D721Med (cell line): ENCODE data around the gene ECHDC3.

ENCODE experiments used
- DNase-seq: peaks from one replicate; pipeline ENCODE4 v3.0.0; 2011; ENCODE audit warnings: low spot score; ENCODE audit not compliant: insufficient read length
- FAIRE-seq: peaks from 2 replicates; lab custom pipeline; 2011; peaks lifted over from hg19 to GRCh38; lab: Jason Lieb, UNC
- TF ChIP-seq, protein P1 (sequence below): IDR thresholded peaks from 2 replicates; pipeline ENCODE4 v1.5.1; 2012; ENCODE audit warnings: mild to moderate bottlenecking, control low read depth; ENCODE audit not compliant: insufficient read depth; ENCODE audit errors: missing control alignments

The ECHDC3 gene

DNA sequence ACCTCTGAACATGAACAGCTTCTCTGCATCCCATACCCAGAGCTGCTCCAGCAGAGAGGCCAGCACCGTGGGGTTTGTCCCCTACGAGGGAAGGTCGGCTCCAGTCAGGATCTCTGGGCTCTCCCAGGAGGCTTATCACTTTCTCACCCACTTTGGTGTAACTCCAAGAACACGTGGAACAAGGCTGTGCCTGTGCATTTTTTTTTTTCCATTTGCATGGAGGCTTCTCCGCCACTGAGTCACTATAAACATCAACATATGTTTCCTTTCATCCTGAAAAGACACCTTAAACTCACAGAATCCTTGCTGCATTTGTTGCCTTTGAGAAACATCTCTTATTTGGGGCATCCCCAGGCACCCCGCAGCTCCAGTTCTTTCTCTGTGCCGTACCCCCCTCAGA lies 29.4 kb upstream of the ECHDC3 start:
- TF ChIP-seq, protein P1, sequence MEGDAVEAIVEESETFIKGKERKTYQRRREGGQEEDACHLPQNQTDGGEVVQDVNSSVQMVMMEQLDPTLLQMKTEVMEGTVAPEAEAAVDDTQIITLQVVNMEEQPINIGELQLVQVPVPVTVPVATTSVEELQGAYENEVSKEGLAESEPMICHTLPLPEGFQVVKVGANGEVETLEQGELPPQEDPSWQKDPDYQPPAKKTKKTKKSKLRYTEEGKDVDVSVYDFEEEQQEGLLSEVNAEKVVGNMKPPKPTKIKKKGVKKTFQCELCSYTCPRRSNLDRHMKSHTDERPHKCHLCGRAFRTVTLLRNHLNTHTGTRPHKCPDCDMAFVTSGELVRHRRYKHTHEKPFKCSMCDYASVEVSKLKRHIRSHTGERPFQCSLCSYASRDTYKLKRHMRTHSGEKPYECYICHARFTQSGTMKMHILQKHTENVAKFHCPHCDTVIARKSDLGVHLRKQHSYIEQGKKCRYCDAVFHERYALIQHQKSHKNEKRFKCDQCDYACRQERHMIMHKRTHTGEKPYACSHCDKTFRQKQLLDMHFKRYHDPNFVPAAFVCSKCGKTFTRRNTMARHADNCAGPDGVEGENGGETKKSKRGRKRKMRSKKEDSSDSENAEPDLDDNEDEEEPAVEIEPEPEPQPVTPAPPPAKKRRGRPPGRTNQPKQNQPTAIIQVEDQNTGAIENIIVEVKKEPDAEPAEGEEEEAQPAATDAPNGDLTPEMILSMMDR = no peak
- DNase-seq (no peak), FAIRE-seq (no peak)

DNA sequence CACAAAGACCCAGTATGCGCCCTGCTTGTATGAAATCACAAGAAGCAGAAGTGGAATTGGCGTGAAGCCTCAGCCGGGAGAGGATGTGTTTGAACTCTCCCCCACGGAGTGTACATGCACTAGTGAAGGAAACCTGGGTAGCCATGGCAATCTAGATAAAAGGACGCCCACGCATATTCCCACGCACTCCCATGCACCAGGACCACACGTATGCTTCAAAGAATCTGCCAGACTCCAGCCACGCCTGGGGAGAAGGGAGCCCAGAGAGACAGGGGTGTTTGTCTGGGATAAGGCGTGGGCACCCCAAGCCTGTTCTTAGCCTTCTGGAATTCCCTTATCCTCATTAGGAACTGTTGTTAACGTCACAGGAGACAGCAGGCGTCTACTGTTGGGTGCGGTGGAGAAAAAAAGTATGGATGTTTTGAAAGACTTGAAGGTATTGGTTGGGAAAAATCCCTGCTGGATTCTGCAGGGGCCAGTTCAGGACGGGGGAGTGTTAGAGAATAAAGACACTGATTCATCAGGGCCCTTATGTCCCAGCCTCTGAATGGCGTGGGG lies 28.9 kb upstream of the ECHDC3 start:
- FAIRE-seq (no peak), DNase-seq (no peak)
- TF ChIP-seq, protein P1 = no peak

DNA sequence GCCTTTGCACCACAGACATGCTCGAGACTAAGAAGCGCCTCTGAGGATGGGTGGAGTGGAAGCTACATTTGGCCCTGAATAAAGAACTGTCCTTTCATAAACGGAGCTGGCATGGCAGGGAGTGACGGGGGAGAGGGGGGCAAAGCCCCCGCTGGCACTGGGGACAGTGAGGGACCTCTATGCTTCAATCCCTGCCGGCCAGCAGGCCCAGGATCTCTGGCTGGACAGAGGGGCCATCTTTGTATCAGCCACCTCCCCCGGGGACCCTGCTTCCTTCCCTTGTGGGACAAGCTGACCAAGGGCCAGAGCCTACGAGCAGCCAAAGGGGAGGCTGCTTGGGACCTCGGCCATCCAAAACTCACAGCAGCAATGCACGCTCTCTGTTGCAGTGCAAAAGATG lies 28.2 kb upstream of the ECHDC3 start:
- FAIRE-seq (no peak), DNase-seq (no peak)
- TF ChIP-seq, protein P1 = no peak

DNA sequence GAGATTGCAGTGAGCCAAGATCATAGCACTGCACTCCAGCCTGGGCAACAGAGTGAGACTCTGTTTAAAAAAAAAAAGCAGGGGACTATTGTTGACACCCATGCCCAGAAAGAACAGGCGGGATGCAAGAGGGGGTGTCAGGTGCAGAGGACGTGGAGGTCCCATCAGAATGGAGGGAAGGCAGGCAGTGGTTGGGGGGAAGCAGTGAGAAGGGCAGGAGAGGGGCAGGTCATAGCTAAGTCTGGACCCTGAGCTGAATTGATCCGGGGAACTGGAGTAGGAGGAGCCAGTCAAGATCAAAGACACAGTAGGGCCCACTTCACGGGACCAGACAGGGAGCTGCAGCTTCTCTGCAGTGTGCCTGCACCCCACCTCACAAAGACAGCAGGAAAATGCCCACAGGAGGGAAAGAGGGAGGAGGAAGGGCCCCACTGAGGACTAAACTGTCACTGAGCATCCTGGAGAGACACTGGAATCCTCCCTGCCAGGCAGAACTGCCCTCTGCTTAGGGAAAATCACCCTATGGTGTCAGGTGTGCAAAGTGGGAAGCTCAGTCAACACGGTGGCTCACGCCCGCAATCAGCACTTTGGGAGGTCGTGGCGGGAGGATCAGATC lies 27.3 kb upstream of the ECHDC3 start:
- TF ChIP-seq, protein P1 = no peak
- no peak for FAIRE-seq

DNA sequence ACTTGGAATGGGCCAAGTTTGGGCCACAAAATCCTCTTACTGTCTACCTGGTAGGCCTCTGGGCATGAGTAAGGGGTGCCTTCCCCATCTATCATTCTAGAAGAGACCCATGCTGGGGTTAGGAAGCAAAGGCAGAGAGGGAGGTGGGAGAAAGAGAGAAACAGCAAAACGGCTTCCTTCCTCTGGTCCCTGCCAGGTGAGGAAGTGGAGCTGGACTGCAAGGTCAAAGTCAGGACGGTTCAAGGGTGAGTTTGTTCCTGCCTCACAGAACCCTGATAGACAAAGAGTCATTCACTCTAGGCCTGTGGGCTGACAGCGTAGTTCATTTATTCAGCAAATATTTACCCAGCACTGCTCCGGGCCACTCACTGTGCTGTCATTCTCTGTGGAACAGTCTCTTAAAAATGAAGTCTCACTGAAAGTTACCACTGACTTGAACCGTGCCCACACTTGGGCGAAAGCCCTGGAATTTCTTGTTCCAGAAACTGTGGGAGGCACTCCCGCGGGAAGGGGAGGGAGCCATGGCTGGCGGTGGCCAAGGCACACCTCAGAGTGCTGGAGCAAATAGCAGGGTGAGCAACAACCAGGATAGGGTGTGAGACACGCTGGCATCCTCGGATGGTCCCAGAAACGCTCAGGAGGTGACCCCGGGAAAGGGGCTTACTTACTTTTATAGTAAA lies 26.2 kb upstream of the ECHDC3 start:
- TF ChIP-seq, protein P1 = no peak
- DNase-seq (no peak), FAIRE-seq (no peak)

More for the DNA sequence above, 27.3 kb upstream of the ECHDC3 start:
- no peak for DNase-seq

DNA sequence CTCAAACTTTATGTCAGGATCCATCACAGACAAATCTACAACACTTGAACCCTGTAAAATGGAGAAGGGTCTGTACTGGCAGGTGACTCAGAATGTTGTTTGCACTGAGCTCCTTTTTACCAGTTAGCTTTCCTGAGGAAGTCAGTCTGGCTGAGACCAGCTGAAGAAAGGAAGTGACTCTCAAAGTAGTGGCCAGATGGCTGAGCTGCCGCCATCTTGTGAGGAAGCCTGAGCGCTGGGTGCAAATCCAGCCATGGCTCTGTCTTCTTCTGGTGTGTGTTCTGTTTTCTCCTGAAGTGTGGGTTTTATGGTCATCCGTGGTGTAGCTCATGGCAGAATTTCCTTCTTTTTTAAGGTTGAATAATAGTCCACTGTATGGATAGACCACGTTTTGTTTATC lies 25.5 kb upstream of the ECHDC3 start:
- FAIRE-seq = no peak
- TF ChIP-seq, protein P1 = no peak
- no peak for DNase-seq
